Measurements from ENCODE around the gene WDPCP. TPM values are rescaled to one million over a fixed set of nuclear protein-coding genes. Genes with fewer than 3 reads are reported as not detected.
A peak's percentile ranks its signal among the peaks of the same experiment; 100 is the strongest.

The WDPCP gene
- total and polyA plus RNA-seq, 10 of the 15 experiments (the other 5 are each of a cell fraction or from before 2014, with no cell fraction given) = 2.1 to 7.9 (median 4.6) TPM

DNA sequence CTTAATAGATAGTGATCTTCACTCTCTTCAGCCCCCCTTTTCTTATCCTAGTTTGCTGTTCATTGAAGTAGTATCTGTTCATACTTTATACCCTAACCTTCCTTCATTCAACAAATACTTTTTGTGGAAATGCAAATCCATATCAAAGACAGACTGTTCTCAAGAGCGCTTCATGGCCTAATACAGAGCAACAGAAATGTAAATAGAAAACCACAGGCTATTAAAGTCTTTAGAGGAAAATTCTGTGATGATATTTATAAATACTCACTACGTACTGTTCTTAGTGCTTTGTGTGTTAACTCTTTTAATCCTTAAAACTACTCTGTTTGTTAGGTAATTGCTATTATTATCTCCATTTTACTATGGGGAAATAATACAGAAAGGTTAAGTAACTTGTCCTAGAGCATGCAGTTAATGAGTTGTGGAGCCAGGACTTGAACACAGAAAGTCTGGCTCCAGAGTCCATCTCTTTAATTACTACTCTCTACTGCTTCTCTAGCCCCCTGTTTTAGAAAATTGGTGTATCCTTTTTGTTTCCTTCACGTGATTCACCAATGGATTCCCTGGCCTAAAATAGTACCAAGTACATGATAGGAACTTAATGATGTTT, 3.4 kb upstream of the WDPCP start:
- peak overlapping the region; percentile 45; the same call in 1 of the 2 replicates for H3K27ac ChIP-seq (ENCODE audit: control insufficient read depth, insufficient read depth)
- WGBS (ENCODE audit: insufficient coverage, insufficient replicate concordance, low lambda C conversion rate, missing lambda C conversion rate) = 51% methylated on average over 3 of the region's 3 CpGs
- no peak for FAIRE-seq
- H3K36me3 ChIP-seq (ENCODE audit: control insufficient read depth in 2 of 2, insufficient read depth in 2 of 2, low read length in 1 of 2) = peaks cover 0 to 14% of the 10 kb centered on the region in 2 experiments; a peak in 1 of 4 replicates
- ChIA-PET RAD21 (ENCODE audit: unreplicated experiment) (no interaction called here), POLR2A (interaction anchor here (0.6 to 1.9 kb wide), 5 partner anchors 8 to 249 kb away, joined by 3 to 7 read pairs (median 4); no protein-coding TSS in a partner anchor), SMC1A (ENCODE audit: uncharacterized antibody, unreplicated experiment) (interaction anchor here (0.9 to 2.4 kb wide), 4 partner anchors 8 to 435 kb away, joined by 3 to 8 read pairs (median 4); no protein-coding TSS in a partner anchor), CTCF (interaction anchor here (0.8 kb wide), 1 partner anchor 10 kb away, joined by 3 read pairs; no protein-coding TSS in a partner anchor)
- in situ Hi-C loops (cut with MboI) (no loop called here), intact Hi-C loops (cut with micrococcal nuclease; ENCODE audit: unreplicated experiment) (loop anchor here (5.0 kb wide), 1 partner anchor 271 kb away; no protein-coding TSS in a partner anchor)
- H3K79me2 ChIP-seq (ENCODE audit: control insufficient read depth, insufficient read depth, low read length) = peaks cover 68% of the 10 kb centered on the region
- H2AFZ ChIP-seq (ENCODE audit: control insufficient read depth, low read depth, low read length) = no peak overlapping the region
- peak overlapping the region; percentile 93 for H3K4me2 ChIP-seq (ENCODE audit: control insufficient read depth, insufficient read depth)
- H3K9ac ChIP-seq (ENCODE audit: control insufficient read depth, insufficient read depth, low read length) = no peak overlapping the region
- BruUV-seq (replicated peaks) = no TSS peak
- H3K9me3 ChIP-seq (replicated peaks; ENCODE audit: control insufficient read depth, insufficient read depth, low read length) = no peaks in the 10 kb centered on the region
- no peak for DNase-seq (ENCODE audit: low read depth, low spot score)
- no peak for ATAC-seq
- H3K4me3 ChIP-seq = peak overlapping the region; percentile 30
- H4K20me1 ChIP-seq (ENCODE audit: control insufficient read depth, insufficient read depth) = no peaks in the 10 kb centered on the region
- no peaks in the 10 kb centered on the region for H3K27me3 ChIP-seq (replicated peaks in 1 of 2; ENCODE audit: control insufficient read depth in 2 of 2, insufficient read depth in 2 of 2, low read length in 1 of 2)
- H3K4me1 ChIP-seq (ENCODE audit: control insufficient read depth, insufficient read depth, low read length) = peaks cover 6% of the 10 kb centered on the region
- no peak for TF ChIP-seq SUPT20H (IDR thresholded peaks at IDR 0.05; ENCODE audit: borderline replicate concordance, control insufficient read depth, low read depth, low read length)
- no peak for TF ChIP-seq ZNF274 (IDR thresholded peaks at IDR 0.05; ENCODE audit: insufficient read depth, insufficient read length)
- no peak for TF ChIP-seq ZNF592 (IDR thresholded peaks at IDR 0.05)
- TF ChIP-seq EP300 (IDR thresholded peaks at IDR 0.05; ENCODE audit: borderline replicate concordance in 1 of 2, control insufficient read depth in 1 of 2, low read depth in 2 of 2, low read length in 2 of 2) = no peak
- TF ChIP-seq TARDBP (IDR thresholded peaks at IDR 0.05; ENCODE audit: borderline replicate concordance) = no peak
- no peak for TF ChIP-seq ASH2L (IDR thresholded peaks at IDR 0.05; ENCODE audit: borderline replicate concordance, low read depth)
- no peak for TF ChIP-seq ETV6 (conservative IDR thresholded peaks at IDR 0.05 in 1 of 2, IDR thresholded peaks at IDR 0.05 in 1 of 2; ENCODE audit: borderline replicate concordance in 1 of 2, low read depth in 1 of 2)
- TF ChIP-seq EGR1 (IDR thresholded peaks at IDR 0.05; ENCODE audit: borderline replicate concordance in 1 of 2, low read depth in 2 of 2, low read length in 2 of 2) = no peak
- TF ChIP-seq ZZZ3 (IDR thresholded peaks at IDR 0.05; ENCODE audit: control insufficient read depth, insufficient read length, low read depth) = no peak
- TF ChIP-seq ATF7 (IDR thresholded peaks at IDR 0.05; ENCODE audit: low read depth) = no peak
- no peak for TF ChIP-seq FOS (IDR thresholded peaks at IDR 0.05; ENCODE audit: borderline replicate concordance, extremely low read depth, insufficient read length)
- TF ChIP-seq, protein P1, sequence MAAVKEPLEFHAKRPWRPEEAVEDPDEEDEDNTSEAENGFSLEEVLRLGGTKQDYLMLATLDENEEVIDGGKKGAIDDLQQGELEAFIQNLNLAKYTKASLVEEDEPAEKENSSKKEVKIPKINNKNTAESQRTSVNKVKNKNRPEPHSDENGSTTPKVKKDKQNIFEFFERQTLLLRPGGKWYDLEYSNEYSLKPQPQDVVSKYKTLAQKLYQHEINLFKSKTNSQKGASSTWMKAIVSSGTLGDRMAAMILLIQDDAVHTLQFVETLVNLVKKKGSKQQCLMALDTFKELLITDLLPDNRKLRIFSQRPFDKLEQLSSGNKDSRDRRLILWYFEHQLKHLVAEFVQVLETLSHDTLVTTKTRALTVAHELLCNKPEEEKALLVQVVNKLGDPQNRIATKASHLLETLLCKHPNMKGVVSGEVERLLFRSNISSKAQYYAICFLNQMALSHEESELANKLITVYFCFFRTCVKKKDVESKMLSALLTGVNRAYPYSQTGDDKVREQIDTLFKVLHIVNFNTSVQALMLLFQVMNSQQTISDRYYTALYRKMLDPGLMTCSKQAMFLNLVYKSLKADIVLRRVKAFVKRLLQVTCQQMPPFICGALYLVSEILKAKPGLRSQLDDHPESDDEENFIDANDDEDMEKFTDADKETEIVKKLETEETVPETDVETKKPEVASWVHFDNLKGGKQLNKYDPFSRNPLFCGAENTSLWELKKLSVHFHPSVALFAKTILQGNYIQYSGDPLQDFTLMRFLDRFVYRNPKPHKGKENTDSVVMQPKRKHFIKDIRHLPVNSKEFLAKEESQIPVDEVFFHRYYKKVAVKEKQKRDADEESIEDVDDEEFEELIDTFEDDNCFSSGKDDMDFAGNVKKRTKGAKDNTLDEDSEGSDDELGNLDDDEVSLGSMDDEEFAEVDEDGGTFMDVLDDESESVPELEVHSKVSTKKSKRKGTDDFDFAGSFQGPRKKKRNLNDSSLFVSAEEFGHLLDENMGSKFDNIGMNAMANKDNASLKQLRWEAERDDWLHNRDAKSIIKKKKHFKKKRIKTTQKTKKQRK (IDR thresholded peaks at IDR 0.05; ENCODE audit: low read depth, low read length) = no peak
- no peak for TF ChIP-seq KLF5 (IDR thresholded peaks at IDR 0.05; ENCODE audit: partially characterized antibody)
- no peak for TF ChIP-seq HCFC1 (IDR thresholded peaks at IDR 0.05; ENCODE audit: low read length)
- no peak for TF ChIP-seq ATF3 (IDR thresholded peaks at IDR 0.05; ENCODE audit: borderline replicate concordance, extremely low read depth, low read depth, low read length)
